Limb (tissue), 2 donors: Measurements from ENCODE around the gene CUEDC2.
A peak's percentile ranks its signal among the peaks of the same experiment; 100 is the strongest.

ENCODE experiments used
- DNase-seq, 2 donors: peaks; one replicate each; pipeline ENCODE4 v3.0.0-alpha.2; 2016; ENCODE audit errors: extremely low spot score in 2 of 2

Gene CUEDC2

DNA sequence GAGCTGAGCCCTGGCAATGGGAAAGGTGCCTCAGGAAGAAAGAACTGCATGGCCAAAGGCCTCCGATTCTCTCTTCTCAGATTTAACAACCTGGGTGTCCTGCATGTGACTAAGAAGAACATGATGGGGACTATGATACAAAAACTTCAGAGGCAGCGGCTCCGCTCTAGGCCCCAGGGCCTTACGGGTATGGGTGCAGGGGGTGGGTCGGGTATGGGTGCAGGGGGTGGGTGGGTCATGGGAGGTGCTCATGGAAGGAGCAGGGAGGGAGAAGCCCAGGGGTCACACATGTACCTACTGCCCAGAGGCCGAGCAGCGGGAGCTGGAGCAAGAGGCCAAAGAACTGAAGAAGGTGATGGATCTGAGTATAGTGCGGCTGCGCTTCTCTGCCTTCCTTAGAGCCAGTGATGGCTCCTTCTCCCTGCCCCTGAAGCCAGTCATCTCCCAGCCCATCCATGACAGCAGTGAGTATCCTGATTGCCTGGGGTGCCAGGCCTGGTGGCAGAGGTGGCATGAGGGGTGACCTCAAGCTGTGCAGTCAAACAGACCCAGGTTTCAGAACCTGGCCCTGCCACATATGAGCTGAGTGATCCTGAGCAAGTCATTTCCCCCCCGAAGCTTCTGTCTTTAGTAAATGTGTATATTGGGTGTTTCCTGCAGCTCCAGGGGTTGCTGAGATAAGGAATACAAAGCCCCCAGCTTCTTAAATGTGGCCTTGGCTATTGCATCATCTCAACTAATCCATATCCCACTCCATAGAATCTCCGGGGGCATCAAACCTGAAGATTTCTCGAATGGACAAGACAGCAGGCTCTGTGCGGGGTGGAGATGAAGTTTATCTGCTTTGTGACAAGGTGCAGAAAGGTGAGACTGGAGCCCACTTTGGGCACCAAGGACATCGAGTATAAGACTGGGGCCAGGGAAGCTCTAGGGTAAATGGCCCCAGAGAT is 34.9 kb downstream of the CUEDC2 start:
- no peak for DNase-seq

DNA sequence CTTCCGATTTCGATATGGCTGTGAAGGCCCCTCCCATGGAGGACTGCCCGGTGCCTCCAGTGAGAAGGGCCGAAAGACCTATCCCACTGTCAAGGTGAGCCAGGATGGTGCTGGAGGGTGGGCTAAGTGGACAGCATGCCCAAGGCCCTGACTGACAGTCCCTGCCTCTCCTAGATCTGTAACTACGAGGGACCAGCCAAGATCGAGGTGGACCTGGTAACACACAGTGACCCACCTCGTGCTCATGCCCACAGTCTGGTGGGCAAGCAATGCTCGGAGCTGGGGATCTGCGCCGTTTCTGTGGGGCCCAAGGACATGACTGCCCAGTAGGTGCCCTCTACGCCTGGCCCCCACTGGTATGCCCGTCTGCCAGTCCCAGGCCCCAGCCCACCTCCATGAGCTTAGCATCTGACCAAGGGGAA is 35.6 kb downstream of the CUEDC2 start:
- DNase-seq: no peak

DNA sequence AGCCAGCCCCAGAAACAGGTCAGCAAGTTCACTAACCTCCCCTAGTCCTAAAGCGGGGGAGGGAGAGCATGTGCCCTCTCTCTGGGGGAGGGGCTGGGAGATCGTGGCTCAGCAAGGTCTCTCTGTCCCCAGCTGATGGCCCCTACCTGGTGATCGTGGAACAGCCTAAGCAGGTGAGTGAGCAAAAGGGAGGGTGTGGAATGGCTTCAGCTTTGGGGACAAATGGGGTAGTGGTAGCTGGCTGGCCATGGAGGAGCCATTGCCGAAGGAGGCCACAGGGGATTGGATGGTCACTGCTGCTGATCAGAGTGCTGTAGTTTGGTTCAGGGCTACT is 36.1 kb downstream of the CUEDC2 start:
- no peak for DNase-seq

GRCh38 chr10:102395400-102396316 is 36.7 kb downstream of the CUEDC2 start, which contains the start of gene NFKB2:
NFKB2 (plus strand) TSS chr10:102395705; CDS start chr10:102395960, 255 bp downstream.
- peak; percentile 89 to 96 for DNase-seq

DNA sequence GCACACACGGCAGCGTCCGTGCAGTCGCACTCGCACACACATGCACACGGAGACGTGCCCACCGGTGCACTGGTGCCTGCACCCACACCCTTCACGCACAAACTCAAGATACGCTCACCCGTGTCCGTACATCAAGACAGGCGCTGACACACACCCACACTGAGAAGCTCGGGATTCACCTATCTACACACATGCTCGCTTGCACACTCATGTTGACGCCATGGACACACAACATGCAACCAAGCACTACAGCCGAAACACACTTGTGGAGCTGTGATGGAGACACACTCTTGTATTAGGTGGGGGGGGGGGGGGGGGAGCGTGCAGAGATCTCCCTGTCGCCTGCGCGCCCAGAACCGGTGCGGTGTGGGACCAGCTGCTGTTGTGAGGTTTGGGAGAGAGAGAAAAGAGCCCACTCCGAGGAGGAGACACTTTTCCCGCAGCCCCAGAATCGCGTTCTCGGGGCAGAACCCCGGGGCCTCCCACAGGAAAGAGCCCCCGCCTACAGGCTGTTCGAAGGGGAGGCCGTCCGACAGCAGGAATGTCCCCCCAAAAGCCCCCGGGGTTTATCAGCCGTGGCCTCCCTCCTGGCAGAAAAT is 37.5 kb downstream of the CUEDC2 start:
- no peak for DNase-seq

- peak; percentile 87 to 93 for DNase-seq
These were observed 38.1 kb downstream of the CUEDC2 start for GRCh38 chr10:102394079-102394800.

DNA sequence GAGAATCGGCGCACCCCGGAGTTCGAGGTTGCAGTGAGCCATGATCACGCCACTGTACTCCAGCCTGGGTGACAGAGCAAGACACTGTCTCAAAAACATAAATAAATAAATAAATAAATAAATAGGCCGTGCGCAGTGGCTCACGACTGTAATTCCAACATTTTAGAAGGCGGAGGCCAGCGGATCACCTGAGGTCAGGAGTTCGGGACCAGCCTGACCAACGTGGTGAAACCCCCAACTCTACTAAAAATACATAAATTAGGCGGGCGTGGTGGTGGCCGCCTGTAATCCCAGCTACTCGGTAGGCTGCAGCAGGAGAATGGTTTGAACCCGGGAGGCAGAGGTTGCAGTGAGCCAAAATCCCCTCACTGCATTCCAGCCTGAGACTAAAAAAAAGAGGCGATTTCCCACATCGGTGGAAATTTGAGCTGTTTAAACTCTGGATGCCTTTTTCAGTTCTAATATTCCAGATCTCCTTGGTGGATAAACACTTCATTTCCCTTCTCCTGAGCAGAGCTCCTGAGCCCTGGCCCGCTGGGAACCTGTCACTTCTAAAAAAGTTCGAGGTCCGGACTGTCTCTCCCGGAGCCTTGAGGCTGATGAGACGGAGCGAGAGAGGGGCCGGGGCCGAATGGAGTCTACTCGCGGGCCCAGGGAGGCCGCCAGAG is 38.8 kb downstream of the CUEDC2 start:
- no peak for DNase-seq

GRCh38 chr10:102392306-102392705 is 40.1 kb downstream of the CUEDC2 start:
- DNase-seq: no peak

DNA sequence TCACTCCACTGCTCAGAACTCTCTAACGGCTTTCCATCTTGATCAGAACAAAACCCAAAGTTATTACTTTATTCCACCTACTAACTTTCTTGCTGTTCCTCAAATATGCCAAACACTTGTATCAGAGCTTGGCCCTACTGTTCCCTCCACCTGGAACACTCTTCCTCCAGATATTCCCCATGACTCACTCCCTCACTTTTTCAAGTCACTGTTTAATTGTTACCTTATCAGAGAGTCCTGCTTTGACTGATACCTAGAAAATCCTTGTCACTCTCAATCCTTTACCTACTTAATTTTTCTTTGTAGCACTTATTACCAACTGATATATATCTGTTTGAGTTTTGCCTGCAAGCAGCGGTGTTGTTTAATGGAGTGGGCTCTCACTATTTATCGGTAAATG is 42.5 kb downstream of the CUEDC2 start:
- DNase-seq: no peak

- DNase-seq: no peak
These were observed 47.6 kb downstream of the CUEDC2 start for GRCh38 chr10:102384606-102385429.

DNA sequence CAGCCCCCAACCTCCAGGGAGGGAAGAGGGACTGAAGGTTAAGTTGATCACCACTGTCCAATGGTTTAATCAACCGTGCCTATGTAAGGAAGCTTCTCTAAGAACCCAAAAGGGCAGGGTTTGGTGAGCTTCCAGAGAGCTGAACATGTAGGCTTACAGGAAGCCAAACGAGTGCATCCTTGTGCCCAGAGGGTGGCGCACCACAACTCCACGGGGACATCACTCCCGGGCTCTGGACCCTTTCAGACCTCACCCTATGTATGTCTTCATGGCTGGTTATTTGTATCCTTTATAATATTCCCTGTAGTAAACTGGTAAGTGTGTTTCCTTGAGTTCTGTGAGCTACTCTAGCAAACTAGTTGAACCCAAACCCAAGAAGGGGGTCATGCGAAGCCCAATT is 48.3 kb downstream of the CUEDC2 start:
- DNase-seq: no peak

GRCh38 chr10:102382871-102383270 is 49.5 kb downstream of the CUEDC2 start:
- no peak for DNase-seq

DNA sequence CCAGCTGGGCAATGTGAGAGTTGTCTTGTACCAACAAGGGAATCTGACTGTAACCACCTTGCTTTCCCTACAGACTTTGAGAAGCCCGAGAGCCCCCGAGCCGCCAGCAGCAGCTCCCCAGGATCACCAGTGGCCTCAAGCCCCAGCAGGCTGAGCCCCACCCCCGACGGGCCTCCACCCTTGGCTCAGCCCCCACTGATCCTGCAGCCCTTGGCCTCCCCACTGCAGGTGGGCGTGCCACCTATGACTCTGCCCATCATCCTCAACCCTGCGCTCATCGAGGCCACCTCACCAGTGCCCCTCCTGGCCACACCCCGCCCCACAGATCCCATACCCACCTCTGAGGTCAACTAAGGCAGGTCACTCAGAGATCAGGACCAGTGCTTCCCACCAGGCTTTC is 50.4 kb downstream of the CUEDC2 start:
- no peak for DNase-seq

- no peak for DNase-seq
These were observed 53.0 kb downstream of the CUEDC2 start for GRCh38 chr10:102379383-102379782.

- DNase-seq: no peak
These were observed 55.5 kb downstream of the CUEDC2 start for GRCh38 chr10:102376901-102377300.

GRCh38 chr10:102375867-102376266 is 56.5 kb downstream of the CUEDC2 start:
- no peak for DNase-seq

GRCh38 chr10:102375250-102375649 is 57.1 kb downstream of the CUEDC2 start:
- no peak for DNase-seq
